H1 (cell line): ENCODE results near the gene BFSP2. TPM values are rescaled to one million over a fixed set of nuclear protein-coding genes. Genes with fewer than 3 reads are reported as not detected.

Source experiments
- CBX8 ChIP-seq: fragments of 300-800, 300-1000 bp; sonication (generic); IDR thresholded peaks from 2 replicates; pipeline ENCODE4 v1.7.1; 2016; ENCODE audit warnings: low read depth, low read length, borderline replicate concordance
- NANOG ChIP-seq: IDR thresholded peaks from 2 replicates; pipeline ENCODE4 v1.6.1; 2011; ENCODE audit warnings: low read length, low read depth, mild to moderate bottlenecking, inconsistent platforms; ENCODE audit not compliant: insufficient read depth, poor library complexity, severe bottlenecking
- PHF8 ChIP-seq: fragments of 200-600 bp; sonication (generic); conservative IDR thresholded peaks from 2 replicates; pipeline ENCODE4 v1.7.1; 2012; ENCODE audit warnings: low read depth, mild to moderate bottlenecking, inconsistent platforms, low read length, moderate library complexity
- RBBP5 ChIP-seq: IDR thresholded peaks from 2 replicates; pipeline ENCODE4 v1.7.1; 2012; ENCODE audit warnings: low read depth, mild to moderate bottlenecking, inconsistent platforms, low read length, moderate library complexity, borderline replicate concordance
- RNF2 ChIP-seq: fragments of 200-900, 300-1000 bp; sonication (generic); IDR thresholded peaks from 2 replicates; pipeline ENCODE4 v1.7.1; 2016; ENCODE audit warnings: borderline replicate concordance, low read depth, mild to moderate bottlenecking, antibody characterized with exemption, low read length; ENCODE audit not compliant: poor library complexity, severe bottlenecking; ENCODE audit errors: missing control alignments
- SIN3A ChIP-seq, 2 experiments: IDR thresholded peaks in 1 of 2; conservative IDR thresholded peaks in 1 of 2; 2 replicates each; pipeline ENCODE4 v1.6.1; 2011 to 2012; ENCODE audit warnings: low read length in 2 of 2, improper control_type of control experiment in 1 of 2, low read depth in 1 of 2, mild to moderate bottlenecking in 1 of 2
- SIX5 ChIP-seq: IDR thresholded peaks from 2 replicates; pipeline ENCODE4 v1.6.1; 2011; ENCODE audit warnings: mild to moderate bottlenecking, low read depth, low read length
- SUZ12 ChIP-seq: fragments of 200-600 bp; sonication (generic); IDR thresholded peaks from 2 replicates; pipeline ENCODE4 v1.6.1; 2012; ENCODE audit warnings: mild to moderate bottlenecking, inconsistent platforms, low read length, moderate library complexity, mixed read lengths
- TBP ChIP-seq: IDR thresholded peaks from 2 replicates; pipeline ENCODE4 v1.6.1; 2011; ENCODE audit warnings: low read depth, low read length, improper control_type of control experiment
- ZNF274 ChIP-seq: IDR thresholded peaks from 2 replicates; pipeline ENCODE4 v1.7.0; 2012; ENCODE audit warnings: low read length, borderline replicate concordance; ENCODE audit errors: extremely low read depth
- polyA plus RNA-seq, 7 experiments: library from polyadenylated mRNA; depleted of rRNA in 3 of 7; stranded (reverse) in 5 of 7; unstranded in 2 of 7; fragments of >200 nt in 5 of 7; fragments of 200-250 nt in 2 of 7; gene quantifications; 1 replicate in 5 of 7; 2 replicates in 1 of 7; 4 replicates in 1 of 7; pipeline versions ENCODE4 v1.2.1 to v1.2.3, GENCODE V29; 2011 to 2013; ENCODE audit warnings: missing spikeins in 2 of 7, mixed read lengths in 2 of 7
- total RNA-seq: library from RNA; stranded (reverse); fragmentation: NEBNext Ultra II Directional; extraction: Animal tissue kit (Norgen Biotek cat#: 25700); gene quantifications from 2 replicates; pipeline ENCODE4 v1.2.1, GENCODE V29; 2021
- TF ChIP-seq, protein P1 (sequence below): IDR thresholded peaks from 2 replicates; pipeline ENCODE4 v1.6.1; 2011; ENCODE audit warnings: low read depth, mild to moderate bottlenecking, low read length; ENCODE audit not compliant: insufficient read depth
- TF ChIP-seq, protein P2 (sequence below): IDR thresholded peaks from 2 replicates; pipeline ENCODE4 v1.6.1; 2011; ENCODE audit warnings: low read length, improper control_type of control experiment

Gene BFSP2
- total and polyA plus RNA-seq, 2 of the 8 experiments (the other 6 are each of a cell fraction or from before 2014, with no cell fraction given), result not detected

DNA sequence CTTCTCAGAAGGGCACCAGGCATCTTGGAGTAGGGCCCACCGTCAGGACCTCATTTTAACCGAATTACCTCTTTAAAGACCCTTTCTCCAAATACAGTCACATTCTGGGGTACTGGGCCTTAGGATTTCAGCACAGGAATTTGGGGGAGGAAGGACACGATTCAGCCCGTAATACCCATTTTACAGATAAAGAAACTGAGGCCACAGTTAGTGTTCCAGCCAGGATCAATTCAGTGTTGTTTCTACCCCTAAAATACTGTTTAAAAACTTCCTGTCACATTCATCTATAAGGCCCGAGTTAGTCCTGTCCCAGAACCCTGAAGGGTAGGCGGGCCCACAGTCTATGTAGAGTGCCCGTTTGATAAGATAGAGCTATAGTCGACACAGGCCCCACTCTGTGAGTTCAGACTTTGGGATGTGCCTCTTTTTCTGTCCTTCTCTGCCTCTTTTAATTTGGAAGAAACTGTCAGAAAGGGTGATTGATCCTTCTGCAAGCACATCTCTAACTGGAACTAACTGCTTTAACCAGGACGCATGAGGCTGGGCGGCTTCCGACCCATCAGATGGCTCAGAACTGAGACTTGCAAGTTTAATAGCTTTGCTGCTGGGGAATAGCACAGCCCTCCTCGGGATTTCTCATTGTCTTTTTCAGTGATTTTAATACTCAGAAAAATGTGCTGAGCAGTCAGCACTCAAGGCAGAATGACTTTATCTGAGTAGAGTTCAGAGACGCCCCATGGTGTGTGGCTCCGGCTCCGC is 19.5 kb downstream of the BFSP2 start (continued):
- TF ChIP-seq, protein P1, sequence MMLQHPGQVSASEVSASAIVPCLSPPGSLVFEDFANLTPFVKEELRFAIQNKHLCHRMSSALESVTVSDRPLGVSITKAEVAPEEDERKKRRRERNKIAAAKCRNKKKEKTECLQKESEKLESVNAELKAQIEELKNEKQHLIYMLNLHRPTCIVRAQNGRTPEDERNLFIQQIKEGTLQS, result no peak
- no peak for TF ChIP-seq PHF8
- no peak for TF ChIP-seq SIX5
- no peak for TF ChIP-seq CBX8
- no peak for TF ChIP-seq NANOG
- TF ChIP-seq SUZ12, result no peak
- TF ChIP-seq, protein P2, sequence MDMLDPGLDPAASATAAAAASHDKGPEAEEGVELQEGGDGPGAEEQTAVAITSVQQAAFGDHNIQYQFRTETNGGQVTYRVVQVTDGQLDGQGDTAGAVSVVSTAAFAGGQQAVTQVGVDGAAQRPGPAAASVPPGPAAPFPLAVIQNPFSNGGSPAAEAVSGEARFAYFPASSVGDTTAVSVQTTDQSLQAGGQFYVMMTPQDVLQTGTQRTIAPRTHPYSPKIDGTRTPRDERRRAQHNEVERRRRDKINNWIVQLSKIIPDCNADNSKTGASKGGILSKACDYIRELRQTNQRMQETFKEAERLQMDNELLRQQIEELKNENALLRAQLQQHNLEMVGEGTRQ, result no peak
- no peak for TF ChIP-seq ZNF274
- no peak for TF ChIP-seq RBBP5
- TF ChIP-seq TBP, result no peak
- no peak for TF ChIP-seq SIN3A (conservative IDR thresholded peaks at IDR 0.05 in 1 of 2, IDR thresholded peaks at IDR 0.05 in 1 of 2; ENCODE audit: low read depth in 1 of 2, low read length in 2 of 2)
- TF ChIP-seq RNF2, result no peak
